ENCODE measurements around the gene BTNL9.
"Not testable (repeated sequence)": the region's sequence is repeated elsewhere in the genome, so short reads cannot be mapped to it uniquely, and the experiment has no call there.

GRCh38 chr5:181101030-181101641 is 61.1 kb downstream of the BTNL9 start:
- TF ChIP-seq CTCF, EZH2, EZH2phosphoT487 (IDR thresholded peaks at IDR 0.05): not testable (repeated sequence)
